ENCODE measurements around the gene KRTAP4-1.
"Not testable (repeated sequence)": the region's sequence is repeated elsewhere in the genome, so short reads cannot be mapped to it uniquely, and the experiment has no call there.

Gene KRTAP4-1

GRCh38 chr17:41199421-41200078 lies 14.8 kb upstream of the KRTAP4-1 start:
- ATAC-seq (ENCODE audit: low read depth) = no peak
- no peak for DNase-seq (ENCODE audit: low spot score)
- no peaks in the 10 kb centered on the region for H3K9me3 ChIP-seq (ENCODE audit: severe bottlenecking)
- H3K36me3 ChIP-seq (ENCODE audit: low read depth) = no peaks in the 10 kb centered on the region
- no peak overlapping the region for H3K4me3 ChIP-seq (ENCODE audit: severe bottlenecking)
- H3K27me3 ChIP-seq (ENCODE audit: insufficient read depth, poor library complexity, severe bottlenecking) = no peaks in the 10 kb centered on the region
- no peak for TF ChIP-seq CTCF (IDR thresholded peaks at IDR 0.05; ENCODE audit: poor library complexity, severe bottlenecking)
- no peaks in the 10 kb centered on the region for H3K4me1 ChIP-seq (ENCODE audit: insufficient read depth, poor library complexity, severe bottlenecking)
- H3K27ac ChIP-seq (ENCODE audit: poor library complexity, severe bottlenecking) = no peak overlapping the region

GRCh38 chr17:41196068-41196467 lies 11.4 kb upstream of the KRTAP4-1 start:
- no peak overlapping the region for H3K27ac ChIP-seq (ENCODE audit: poor library complexity, severe bottlenecking)
- ATAC-seq (ENCODE audit: low read depth) (no peak), DNase-seq (ENCODE audit: low spot score) (no peak)
- no peaks in the 10 kb centered on the region for H3K36me3 ChIP-seq (ENCODE audit: low read depth)
- no peak for TF ChIP-seq CTCF (IDR thresholded peaks at IDR 0.05; ENCODE audit: poor library complexity, severe bottlenecking)
- H3K9me3 ChIP-seq (ENCODE audit: severe bottlenecking) = no peaks in the 10 kb centered on the region
- H3K27me3 ChIP-seq (ENCODE audit: insufficient read depth, poor library complexity, severe bottlenecking) = no peaks in the 10 kb centered on the region
- no peaks in the 10 kb centered on the region for H3K4me1 ChIP-seq (ENCODE audit: insufficient read depth, poor library complexity, severe bottlenecking)
- no peak overlapping the region for H3K4me3 ChIP-seq (ENCODE audit: severe bottlenecking)

DNA sequence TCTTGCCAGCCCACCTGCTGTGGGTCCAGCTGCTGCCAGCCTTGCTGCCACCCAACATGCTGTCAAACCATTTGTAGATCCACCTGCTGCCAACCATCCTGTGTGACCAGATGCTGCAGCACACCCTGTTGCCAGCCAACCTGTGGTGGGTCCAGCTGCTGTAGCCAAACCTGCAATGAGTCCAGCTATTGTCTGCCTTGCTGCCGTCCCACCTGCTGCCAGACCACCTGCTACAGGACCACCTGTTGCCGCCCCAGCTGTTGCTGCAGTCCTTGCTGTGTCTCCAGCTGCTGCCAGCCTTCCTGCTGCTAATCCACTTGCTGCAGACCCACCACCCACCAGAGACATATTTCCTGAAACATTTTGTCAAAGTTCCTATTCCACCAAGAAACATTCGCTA lies 5.6 kb upstream of the KRTAP4-1 start:
- no peak for TF ChIP-seq CTCF (IDR thresholded peaks at IDR 0.05; ENCODE audit: poor library complexity, severe bottlenecking)
- no peaks in the 10 kb centered on the region for H3K36me3 ChIP-seq (ENCODE audit: low read depth)
- no peak overlapping the region for H3K27ac ChIP-seq (ENCODE audit: poor library complexity, severe bottlenecking)
- H3K9me3 ChIP-seq (ENCODE audit: severe bottlenecking) = no peaks in the 10 kb centered on the region
- ATAC-seq (ENCODE audit: low read depth) (no peak), DNase-seq (ENCODE audit: low spot score) (no peak)
- H3K4me1 ChIP-seq (ENCODE audit: insufficient read depth, poor library complexity, severe bottlenecking) = no peaks in the 10 kb centered on the region
- no peaks in the 10 kb centered on the region for H3K27me3 ChIP-seq (ENCODE audit: insufficient read depth, poor library complexity, severe bottlenecking)
- H3K4me3 ChIP-seq (ENCODE audit: severe bottlenecking) = no peak overlapping the region

DNA sequence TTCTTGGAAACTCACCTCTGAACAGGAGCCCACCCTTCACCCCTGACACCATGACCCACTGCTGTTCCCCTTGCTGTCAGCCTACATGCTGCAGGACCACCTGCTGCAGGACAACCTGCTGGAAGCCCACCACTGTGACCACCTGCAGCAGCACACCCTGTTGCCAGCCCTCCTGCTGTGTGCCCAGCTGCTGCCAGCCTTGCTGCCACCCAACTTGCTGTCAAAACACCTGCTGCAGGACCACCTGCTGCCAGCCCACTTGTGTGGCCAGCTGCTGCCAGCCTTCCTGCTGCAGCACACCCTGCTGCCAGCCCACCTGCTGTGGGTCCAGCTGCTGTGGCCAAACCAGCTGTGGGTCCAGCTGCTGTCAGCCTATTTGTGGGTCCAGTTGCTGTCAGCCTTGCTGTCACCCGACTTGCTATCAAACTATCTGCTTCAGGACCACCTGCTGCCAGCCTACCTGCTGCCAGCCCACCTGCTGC lies 5.2 kb upstream of the KRTAP4-1 start, which contains the start of gene KRTAP9-1:
TSS of gene KRTAP9-1 (plus strand) at position 51 of the 482 bp plus-strand sequence. CDS start at position 51, 0 bp downstream.
- not testable (repeated sequence) for ATAC-seq (ENCODE audit: low read depth); H3K4me1 ChIP-seq (ENCODE audit: insufficient read depth, poor library complexity, severe bottlenecking)

GRCh38 chr17:41186872-41187271 lies 2.2 kb upstream of the KRTAP4-1 start:
- H3K4me3 ChIP-seq (ENCODE audit: severe bottlenecking) = no peak overlapping the region
- DNase-seq (ENCODE audit: low spot score) = no peak
- no peaks in the 10 kb centered on the region for H3K4me1 ChIP-seq (ENCODE audit: insufficient read depth, poor library complexity, severe bottlenecking)
- ATAC-seq (ENCODE audit: low read depth) = no peak
- H3K9me3 ChIP-seq (ENCODE audit: severe bottlenecking) = no peaks in the 10 kb centered on the region
- no peaks in the 10 kb centered on the region for H3K27me3 ChIP-seq (ENCODE audit: insufficient read depth, poor library complexity, severe bottlenecking)
- H3K36me3 ChIP-seq (ENCODE audit: low read depth) = no peaks in the 10 kb centered on the region
- TF ChIP-seq CTCF (IDR thresholded peaks at IDR 0.05; ENCODE audit: poor library complexity, severe bottlenecking) = no peak
- H3K27ac ChIP-seq (ENCODE audit: poor library complexity, severe bottlenecking) = no peak overlapping the region

More for the DNA sequence above, 5.2 kb upstream of the KRTAP4-1 start, which contains the start of gene KRTAP9-1:
- not testable (repeated sequence) for DNase-seq (ENCODE audit: low spot score); H3K27me3 ChIP-seq (ENCODE audit: insufficient read depth, poor library complexity, severe bottlenecking); H3K36me3 ChIP-seq (ENCODE audit: low read depth); H3K27ac ChIP-seq (ENCODE audit: poor library complexity, severe bottlenecking); H3K9me3 ChIP-seq (ENCODE audit: severe bottlenecking); H3K4me3 ChIP-seq (ENCODE audit: severe bottlenecking)

Measured in RWPE2 (cell line).